GM19240 (cell line): ENCODE data around the gene SLC7A6.

Experiments
- DNase-seq: peaks from one replicate; pipeline ENCODE4 v3.0.0; 2011; ENCODE audit warnings: low spot score; ENCODE audit not compliant: insufficient read length

SLC7A6 gene

DNA sequence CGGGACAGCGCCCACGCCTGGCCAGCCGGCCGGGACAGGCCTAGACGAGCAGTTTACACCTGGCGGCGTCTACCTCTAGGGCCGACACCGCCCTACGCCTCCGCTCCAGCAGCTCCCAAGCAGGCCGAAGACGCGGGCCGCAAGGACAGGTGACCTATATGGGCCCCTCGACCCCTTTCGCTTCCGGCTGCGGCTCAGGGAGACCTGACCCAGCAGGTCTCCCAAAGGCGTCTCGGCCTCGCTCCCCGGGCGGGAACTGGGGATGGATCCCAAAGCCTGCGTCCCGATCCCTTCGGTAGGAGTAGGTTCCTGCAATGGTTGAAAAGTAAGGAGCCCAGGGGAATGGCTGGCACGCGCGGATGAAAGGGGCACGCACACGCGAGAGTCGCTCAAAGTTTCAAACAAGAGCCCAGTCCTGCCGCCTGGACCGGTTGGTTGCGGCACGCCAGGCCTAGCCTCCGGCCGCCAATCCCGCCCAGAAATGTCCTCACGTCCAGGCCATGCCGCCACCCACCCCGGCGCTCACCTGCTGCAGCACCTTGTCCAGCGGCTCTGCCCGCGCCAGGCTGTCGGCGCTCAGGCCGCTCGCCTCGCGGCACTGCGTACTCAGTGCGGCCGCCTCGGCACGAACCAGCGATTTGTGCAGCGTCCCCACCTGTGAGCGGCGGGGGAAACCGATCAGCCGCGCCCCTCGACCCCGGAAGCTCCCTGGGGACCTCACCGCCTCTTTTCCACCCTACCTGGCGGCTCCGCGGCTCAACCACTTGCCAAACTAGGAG is 29.0 kb upstream of the SLC7A6 start:
- DNase-seq = no peak

DNA sequence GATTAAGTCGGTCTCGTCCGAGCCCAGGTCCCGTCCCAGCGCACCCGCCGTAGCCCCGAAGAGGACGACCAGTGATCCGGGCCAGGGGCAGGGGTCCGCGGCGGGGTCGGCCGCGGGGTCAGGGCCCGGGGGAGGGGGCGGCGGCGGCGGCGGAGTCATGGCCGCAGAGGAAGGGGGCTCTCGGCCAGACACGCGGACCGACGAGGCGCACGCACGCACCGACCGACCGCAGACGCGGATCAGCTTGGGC is 28.5 kb upstream of the SLC7A6 start, which contains the start of gene ESRP2:
TSS of gene ESRP2 (minus strand) at position 241 of the 250 bp plus-strand sequence. CDS start at position 159, 82 bp downstream.
- DNase-seq = no peak

DNA sequence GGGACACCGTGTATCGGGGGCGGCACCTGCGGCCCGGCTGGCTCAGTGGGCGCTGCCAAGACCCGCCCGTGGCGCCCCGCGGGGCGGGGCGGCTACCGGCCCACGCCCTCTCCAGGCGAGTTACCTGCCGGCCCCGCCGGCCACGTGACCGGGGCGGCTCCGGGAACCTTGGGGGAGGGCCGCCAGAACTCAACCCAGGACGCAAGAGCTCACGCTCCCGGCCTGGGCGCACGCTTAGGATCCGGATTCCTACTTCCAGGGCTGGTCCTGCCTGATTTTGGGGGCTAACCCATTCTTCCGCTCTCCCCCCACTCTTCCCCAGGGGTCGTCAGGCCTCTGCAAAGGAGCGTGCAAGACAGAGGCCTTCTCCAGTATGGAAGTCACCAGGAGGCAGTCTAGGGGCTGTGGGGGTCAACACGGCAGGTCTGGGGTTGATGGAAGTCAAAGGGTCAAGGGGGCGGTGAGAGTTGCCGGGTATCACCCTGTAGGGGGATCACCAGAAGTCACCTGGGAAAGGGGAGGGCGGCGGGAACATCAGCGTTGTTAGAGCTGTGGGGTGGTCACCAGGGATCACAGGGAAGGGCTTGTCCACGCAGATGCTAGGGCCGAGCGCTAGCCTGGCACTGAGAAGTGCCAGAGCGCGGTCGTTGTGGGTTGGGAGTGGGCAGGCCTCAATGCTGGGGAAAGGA is 28.0 kb upstream of the SLC7A6 start:
- no peak for DNase-seq

DNA sequence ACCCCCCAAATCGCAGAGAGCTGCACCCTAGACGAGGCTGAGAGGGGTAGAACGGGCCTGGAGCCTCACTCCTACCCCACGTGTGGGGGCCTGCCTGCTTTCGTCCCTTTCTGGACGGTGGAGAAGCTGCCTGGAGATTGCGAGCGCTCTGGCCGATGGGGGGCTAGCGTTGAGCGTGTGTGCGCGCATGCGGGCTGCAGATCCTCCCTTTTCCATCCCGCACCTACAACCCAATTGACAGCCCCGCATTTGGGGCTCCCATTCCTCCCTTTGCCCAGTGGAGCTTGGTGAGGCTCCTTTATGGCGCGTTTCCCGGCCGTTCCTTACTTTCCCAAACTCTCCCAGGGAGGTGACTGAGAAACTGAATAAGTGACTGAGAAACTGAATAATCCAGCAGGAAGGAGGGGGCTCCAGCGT is 27.5 kb upstream of the SLC7A6 start:
- no peak for DNase-seq

DNA sequence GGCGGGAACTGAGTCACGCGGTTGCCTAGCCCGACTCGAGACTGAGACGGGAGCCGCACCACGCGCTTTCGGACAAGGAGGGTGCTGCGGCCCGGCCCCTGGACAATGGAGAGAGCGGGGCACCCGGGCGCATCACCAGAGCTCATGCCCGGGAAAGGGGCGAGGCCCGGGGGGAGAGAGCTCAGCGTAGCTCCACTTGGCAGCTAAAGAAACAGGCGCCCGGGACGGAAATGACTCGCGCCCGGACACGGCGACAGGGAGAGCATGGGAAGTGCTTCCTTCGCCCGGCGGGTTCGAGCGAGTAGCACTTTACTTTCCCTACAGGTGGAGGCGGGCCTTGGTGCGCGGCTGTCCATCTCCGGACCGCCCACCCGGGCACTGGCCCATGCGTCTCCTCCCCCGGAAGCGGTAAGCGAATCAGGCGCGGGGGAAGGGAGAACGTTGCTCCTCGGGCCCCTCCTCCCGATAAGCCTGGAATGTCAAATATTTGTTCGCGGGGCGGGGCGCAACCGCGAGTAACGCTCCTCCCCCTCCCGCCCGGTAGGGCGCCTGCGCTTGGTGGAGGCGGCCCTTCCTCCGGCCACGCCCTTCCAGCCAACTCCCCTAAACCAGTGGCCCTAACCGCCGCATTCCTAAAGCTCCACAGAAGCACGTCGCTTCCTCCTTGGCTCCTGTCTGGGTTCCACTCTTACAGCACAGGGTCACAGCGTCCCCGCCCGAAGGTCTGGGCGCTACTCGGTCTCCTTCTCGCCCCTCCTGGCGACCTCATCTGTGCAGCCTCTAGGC is 26.9 kb upstream of the SLC7A6 start:
- DNase-seq = peak; percentile 90

DNA sequence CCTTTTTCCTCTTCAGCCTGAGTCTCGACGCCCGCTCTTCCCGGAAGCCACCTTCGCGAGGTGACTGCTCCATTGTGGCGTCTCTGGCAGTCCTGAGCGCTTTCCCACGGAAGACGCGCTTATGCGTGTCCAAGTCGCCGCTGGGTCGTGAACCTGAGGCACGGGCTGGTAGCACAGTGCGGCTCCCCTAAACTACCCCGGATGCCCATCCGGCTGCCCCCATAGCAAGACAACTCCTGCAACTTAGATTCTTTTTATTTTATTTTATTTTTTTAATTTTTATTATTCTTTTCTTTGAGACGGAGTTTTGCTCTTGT is 26.3 kb upstream of the SLC7A6 start:
- DNase-seq = no peak

DNA sequence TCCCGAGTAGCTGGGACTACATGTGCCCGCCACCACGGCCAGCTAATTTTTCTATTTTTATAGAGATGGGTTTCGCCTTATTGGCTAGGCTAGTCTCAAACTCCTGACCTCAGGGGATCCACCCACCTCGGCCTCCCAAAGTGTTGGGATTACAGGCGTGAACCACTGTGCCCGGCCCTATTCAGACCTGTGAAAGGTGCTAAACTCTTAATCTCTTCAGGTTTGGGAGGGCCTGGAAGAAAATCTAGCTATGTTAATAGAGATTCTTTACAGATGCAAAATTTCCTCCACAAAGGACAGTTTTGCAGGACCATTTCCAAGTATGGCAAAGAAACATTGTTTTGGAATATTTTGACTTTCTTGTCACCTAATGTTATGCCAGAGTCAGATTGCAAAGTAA is 22.2 kb upstream of the SLC7A6 start:
- no peak for DNase-seq

DNA sequence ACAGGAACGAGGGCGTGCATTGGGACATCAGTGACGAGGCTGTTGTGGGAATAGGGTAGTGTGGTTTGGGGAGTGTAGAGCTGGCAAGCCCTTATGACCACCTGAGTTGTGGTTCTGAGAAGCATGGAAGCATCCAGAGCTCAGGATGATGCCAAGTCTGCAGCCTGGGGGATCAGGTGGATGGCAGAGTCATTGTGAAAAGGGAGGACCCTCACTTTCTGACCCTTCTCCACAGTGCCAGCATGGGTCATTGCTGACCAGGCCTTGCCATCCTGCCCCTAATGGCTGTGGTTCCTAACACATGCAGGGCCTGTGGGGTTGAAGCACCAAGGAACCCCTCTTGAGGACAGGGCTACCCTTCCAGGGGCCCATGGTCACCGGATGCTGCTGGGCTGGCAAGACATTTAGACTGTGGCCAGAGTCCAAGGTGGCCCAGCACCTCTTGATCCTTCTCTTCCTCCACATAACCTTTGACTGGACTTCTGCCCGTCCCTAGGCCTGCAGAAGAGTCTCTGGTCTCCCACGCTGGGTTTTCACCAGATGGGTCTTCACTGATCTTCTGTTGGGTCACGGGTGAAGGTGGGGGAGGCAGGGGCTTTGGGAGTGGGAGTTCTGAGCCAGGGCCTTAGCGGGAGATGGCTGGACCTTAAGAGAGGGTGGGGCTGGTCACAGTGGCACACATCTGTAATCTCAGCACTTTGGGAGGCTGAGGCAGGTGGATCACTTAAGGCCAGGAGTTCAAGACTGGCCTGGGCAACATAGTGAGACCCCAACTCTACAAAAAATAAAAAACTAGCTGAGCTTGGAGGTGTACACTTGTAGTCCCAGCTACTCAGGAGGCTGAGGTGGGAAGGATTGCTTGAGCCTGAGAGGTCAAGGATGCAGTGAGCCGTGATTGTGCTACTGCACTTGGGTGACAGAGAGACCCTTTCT is 21.1 kb upstream of the SLC7A6 start:
- no peak for DNase-seq

DNA sequence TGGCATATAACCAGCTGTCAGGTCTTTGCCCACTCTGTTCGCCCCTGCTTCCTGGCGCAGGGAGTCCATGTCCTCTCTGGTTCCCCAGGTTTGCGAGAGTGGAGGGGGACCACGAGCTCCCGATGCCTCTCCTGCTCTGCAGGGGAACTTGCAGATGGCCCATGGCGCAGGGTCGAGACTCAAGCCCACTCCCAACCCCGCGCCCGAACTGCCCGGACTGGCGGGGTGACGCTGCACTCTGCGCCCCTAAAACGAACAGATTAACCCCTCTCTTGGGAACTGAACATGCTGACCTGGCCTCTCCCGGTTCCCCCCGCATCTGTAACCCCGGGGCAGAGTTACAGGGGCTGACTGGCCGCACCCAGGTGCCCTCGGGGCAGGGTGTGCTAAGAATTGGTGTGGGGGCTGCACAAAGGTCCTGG is 19.8 kb upstream of the SLC7A6 start:
- DNase-seq = no peak

DNA sequence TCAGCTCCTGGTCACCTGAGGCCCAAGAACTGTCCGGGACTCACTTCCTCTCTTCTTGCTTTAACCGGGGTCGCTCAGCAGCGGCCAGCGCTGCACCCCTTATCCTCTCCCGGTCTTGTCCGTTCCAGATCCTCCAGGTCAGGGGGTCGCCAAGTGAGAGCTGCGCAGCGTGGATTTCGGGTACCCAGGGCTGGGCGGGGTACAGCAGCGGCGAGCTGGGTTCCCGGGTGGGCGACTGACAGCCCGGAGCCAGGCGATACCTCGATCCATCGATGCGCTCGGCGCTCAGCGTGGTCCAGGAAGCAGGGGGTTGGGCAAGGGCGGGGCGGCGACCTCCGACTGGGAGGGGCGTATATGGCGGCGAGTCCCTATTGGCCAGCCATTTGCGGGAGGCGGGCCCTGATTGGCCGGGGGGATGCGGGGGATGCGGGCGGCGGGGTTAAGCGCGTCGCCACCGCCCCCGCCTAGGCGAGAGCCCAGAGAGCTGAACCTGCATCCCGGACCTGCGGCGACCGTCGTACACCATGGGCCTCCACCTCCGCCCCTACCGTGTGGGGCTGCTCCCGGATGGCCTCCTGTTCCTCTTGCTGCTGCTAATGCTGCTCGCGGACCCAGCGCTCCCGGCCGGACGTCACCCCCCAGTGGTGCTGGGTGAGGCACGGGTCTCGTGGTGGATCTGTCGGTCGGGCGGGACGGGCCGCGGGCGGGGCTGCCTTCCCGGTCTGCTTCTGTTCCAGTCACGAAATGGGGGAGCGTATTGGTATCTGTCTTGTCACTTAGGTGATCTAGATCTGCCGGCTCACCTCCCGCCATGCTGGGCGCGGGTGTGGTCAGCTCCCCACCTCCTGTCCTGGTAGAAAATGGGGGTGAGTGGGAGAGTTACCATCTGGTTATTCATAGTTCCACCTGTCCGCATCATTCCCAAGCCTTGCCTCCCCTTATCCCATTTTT is 19.1 kb upstream of the SLC7A6 start, which contains the start of gene PLA2G15:
TSS of gene PLA2G15 (plus strand) at position 471 of the 951 bp plus-strand sequence. CDS start at position 525, 54 bp downstream.
- peak; percentile 72 for DNase-seq

DNA sequence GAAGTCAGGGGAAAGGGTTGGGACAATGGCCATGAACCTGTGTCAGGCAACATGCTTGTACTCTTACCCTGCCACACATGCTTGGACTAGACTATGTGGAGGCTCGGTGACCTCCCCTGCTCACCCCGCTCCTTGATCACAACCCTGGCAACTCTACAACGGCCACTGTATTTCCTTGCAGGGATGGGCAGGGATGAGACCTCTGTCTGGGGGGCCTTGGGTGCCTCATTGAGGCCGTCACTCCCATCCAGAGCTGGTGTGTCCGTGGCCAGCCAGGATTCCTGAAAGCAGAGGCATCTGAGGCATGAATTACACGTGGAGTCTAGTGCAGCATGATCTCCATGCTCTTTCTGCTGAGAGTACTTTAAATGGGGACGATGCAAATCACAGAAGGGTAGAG is 18.2 kb upstream of the SLC7A6 start:
- no peak for DNase-seq

DNA sequence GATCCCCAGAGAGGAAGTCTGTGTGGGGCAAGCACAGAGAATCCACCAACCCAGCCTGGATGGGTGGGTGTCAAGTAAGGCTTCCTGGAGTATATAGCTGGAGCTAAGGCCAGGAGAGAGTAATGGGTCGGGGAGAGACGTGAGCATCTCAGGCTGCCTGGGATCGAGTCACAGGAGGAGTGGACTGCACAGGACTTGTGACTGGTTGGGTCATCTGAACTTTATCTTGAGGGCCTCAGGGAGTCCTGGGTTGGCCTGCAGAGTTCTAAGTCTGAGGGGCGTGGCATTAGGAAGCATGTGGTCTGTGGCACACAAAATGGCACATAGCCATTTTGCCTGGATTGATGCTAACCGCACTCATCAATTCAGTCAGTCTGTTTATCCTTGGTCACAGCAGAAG is 17.7 kb upstream of the SLC7A6 start:
- no peak for DNase-seq

DNA sequence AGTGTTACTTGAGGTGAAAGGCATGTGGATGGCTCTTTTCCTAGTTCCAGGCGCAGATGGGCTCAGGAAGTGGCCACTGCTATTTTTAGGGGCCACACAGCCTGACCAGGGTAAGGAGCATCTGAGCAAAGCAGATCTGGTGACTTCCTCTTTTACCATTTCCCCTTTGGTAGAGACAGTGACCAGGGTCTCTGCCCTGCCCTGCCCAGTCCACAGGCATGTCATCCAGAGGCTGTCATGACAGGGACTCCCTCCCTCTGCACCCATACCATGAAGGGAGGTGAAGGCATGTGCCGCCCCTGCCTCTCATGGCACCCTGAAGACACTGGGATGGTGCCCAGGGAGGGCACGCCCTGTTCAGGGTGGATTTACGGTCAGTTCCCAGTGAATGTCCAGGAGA is 16.9 kb upstream of the SLC7A6 start:
- DNase-seq = no peak

DNA sequence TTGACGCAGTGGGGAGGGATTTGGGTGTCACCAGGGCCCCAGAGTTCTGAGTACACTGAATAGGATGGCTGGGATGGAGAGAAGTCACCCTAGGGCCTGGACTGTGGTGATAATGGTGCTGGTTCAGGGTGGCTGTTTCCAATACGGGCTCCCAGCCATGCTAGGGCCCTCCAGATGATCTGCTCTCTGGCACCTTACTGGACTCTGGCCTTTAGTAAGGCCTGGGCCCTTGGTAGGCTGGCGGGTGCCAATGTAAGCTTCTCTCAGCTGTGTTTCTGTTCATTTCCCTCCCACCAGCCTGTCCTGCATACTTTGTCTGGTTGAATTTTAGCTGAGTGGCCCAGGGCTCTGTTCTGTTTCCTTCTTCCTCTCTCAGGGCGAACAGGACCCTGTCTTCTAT is 16.4 kb upstream of the SLC7A6 start:
- DNase-seq = no peak

DNA sequence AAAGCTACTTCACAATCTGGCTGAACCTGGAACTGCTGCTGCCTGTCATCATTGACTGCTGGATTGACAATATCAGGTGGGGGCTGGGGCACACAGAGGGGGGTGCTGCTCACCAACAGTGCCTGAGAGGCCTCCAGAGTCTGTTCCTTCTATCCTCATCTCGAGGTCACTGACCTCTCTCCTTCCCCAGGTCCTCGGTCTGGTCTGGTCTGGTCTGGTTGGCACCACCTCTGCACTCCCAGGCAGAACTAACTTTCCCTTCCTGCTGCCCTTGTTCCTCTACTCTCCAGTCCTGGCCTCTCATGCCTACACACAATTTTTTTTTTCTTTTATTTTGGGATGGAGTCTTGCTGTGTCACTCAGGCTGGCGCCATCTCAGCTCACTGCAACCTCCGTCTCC is 15.0 kb upstream of the SLC7A6 start:
- DNase-seq = no peak

DNA sequence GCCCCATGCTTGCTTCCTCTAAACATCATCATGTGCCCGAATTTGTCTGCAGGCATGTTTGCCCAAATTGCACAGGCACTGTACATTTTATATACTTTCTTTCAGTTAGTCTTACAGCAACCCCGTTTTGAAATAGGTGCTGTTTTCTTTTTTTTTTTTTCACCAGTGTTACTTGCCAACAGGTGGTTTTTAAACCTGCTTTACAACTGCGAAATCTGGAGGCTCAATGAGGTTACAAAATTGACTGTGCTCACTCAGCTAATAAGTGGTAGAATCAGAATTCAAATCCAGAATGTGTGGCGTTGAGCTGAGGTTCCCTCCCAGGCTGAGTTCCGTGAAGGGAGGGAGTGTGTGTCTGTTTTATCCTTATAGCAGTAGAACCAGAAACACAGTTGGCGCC is 13.4 kb upstream of the SLC7A6 start:
- no peak for DNase-seq

DNA sequence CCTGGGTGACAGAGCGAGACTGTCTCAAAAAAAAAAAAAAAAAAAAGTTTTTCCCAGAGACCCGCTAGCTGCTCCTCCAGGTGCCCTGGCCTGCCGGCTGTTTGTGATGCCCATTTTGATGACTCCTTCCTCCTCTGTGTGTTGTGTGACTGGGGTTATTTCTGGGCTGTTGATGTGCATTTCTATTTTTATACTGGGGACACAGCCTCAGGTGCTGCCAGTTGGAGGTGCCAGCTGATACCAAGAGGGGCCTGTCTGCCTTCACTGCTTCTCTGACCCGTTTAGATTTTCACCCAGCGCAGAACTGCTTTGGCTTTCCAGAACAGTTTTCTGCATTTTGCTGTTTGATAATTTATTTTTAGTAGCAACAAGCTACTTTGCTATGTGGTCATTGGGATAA is 12.5 kb upstream of the SLC7A6 start:
- no peak for DNase-seq

DNA sequence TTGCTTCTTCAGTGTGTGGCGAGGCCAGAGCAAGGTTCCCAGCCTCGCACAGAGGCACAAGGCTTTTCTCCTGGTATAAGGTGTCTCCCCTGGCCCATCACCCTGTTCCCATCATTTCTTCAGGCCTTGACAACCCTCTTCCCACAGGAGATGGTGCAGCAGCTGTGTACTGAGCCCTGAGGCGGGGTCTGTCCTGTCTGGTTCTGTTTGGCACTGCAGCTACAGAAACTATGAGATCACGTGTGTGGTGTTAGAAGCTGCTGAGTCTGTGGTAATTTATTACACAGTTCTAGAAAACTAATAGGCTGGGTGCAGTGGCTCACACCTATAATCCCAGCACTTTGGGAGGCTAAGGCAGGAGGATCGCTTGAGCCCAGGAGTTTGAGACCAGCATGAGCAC is 11.9 kb upstream of the SLC7A6 start:
- no peak for DNase-seq

DNA sequence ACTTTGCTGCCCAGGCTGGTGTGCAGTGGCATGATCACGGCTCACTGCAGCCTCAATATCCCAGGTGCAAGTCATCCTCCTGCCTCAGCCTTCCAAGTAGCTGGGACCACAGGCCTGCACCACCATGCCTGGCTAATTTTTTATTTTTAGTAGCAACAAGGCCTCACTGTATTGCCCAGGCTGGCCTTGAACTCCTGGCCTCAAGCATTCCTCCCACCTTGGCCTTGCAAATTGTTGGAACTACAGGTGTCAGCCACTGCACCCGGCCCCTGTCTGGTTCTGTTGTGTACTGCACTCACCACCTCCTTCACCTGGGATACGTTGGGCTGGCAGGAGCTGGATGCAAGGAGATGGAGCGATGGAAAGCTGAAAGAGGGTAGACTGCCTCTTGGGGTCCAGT is 10.6 kb upstream of the SLC7A6 start:
- DNase-seq = no peak

DNA sequence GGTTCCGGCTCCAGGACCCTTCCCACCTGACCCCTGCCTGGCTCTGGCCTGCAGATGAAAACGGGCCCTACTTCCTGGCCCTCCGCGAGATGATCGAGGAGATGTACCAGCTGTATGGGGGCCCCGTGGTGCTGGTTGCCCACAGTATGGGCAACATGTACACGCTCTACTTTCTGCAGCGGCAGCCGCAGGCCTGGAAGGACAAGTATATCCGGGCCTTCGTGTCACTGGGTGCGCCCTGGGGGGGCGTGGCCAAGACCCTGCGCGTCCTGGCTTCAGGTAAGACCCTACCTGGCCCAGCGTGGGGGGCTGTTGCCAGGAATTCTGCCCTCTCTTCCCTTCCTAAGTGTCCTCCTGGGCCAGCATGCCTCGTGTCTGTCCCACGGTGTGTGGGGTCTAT is 8.6 kb upstream of the SLC7A6 start:
- no peak for DNase-seq
